Caco-2 (cell line): ENCODE data around the gene CLNK. TPM values are rescaled to one million over a fixed set of nuclear protein-coding genes. Genes with fewer than 3 reads are reported as not detected.

ENCODE experiments used
- BruUV-seq: library from RNA; stranded (reverse); fragments of 400-500 nt; replicated peaks from 2 replicates; lab custom pipeline; 2021; lab: Mats Ljungman, UMichigan
- CTCF ChIA-PET: fragments of 300-600 bp; sonication (Branson Sonifier 250); formaldehyde crosslinking; loops from one replicate; lab custom pipeline; 2022; ENCODE audit warnings: antibody characterized with exemption; lab: Charles Lee
- POLR2A ChIA-PET: fragments of 300-600 bp; sonication (Branson Sonifier 250); formaldehyde crosslinking; loops from one replicate; lab custom pipeline; 2022; ENCODE audit warnings: antibody characterized with exemption; lab: Charles Lee
- DNase-seq, 2 experiments: peaks; one replicate each; pipeline versions ENCODE4 v3.0.0 to v3.0.0-alpha.2; 2020 to 2022
- H3K27me3 ChIP-seq: replicated peaks from 2 replicates; pipeline ENCODE4 v1.6.0; 2011; ENCODE audit warnings: low read length; ENCODE audit not compliant: control insufficient read depth, insufficient read depth
- H3K36me3 ChIP-seq: 2 replicates; pipeline ENCODE4 v1.5.1; 2011; ENCODE audit warnings: low read length; ENCODE audit not compliant: control insufficient read depth, insufficient read depth
- H3K4me1 ChIP-seq: fragments of 250-450 bp; sonication (Bioruptor Pico); 2 replicates; pipeline ENCODE4 v1.5.1; 2020; ENCODE audit warnings: mild to moderate bottlenecking
- H3K4me3 ChIP-seq: 2 replicates; pipeline ENCODE4 v1.5.1; 2011; ENCODE audit warnings: low read depth, mild to moderate bottlenecking, control low read depth, low read length
- H3K9me3 ChIP-seq: fragments of 250-450 bp; sonication (Bioruptor Pico); 2 replicates; pipeline ENCODE4 v1.5.1; 2020; ENCODE audit warnings: mild to moderate bottlenecking, moderate library complexity
- H3K27ac Mint-ChIP-seq: one replicate; pipeline ENCODE4 v1.8.0; 2022; ENCODE audit warnings: mixed read lengths; ENCODE audit not compliant: unreplicated experiment
- H3K27me3 Mint-ChIP-seq: one replicate; pipeline ENCODE4 v1.8.0; 2022; ENCODE audit warnings: mixed read lengths; ENCODE audit not compliant: insufficient read depth, unreplicated experiment
- H3K36me3 Mint-ChIP-seq: one replicate; pipeline ENCODE4 v1.8.0; 2022; ENCODE audit warnings: mild to moderate bottlenecking, mixed read lengths; ENCODE audit not compliant: insufficient read depth, unreplicated experiment
- H3K4me1 Mint-ChIP-seq: one replicate; pipeline ENCODE4 v1.8.0; 2022; ENCODE audit warnings: low read depth, mixed read lengths; ENCODE audit not compliant: unreplicated experiment
- H3K4me3 Mint-ChIP-seq: one replicate; pipeline ENCODE4 v1.8.0; 2022; ENCODE audit warnings: mild to moderate bottlenecking, moderate library complexity, mixed read lengths; ENCODE audit not compliant: unreplicated experiment
- H3K9me3 Mint-ChIP-seq: one replicate; pipeline ENCODE4 v1.8.0; 2022; ENCODE audit warnings: mixed read lengths; ENCODE audit not compliant: unreplicated experiment
- intact Hi-C: fragments of 100-400 bp; cut with micrococcal nuclease; formaldehyde crosslinking; loops from one replicate; pipeline ENCODE4 v1.10.0; 2022; ENCODE audit not compliant: unreplicated experiment
- total RNA-seq: library from RNA; stranded (reverse); gene quantifications from 2 replicates; pipeline ENCODE4 v1.2.3, GENCODE V29; 2022
- TF ChIP-seq, protein P1 (sequence below), 2 experiments: fragments of 200-600 bp in 1 of 2; IDR thresholded peaks; 1 replicate in 1 of 2; 2 replicates in 1 of 2; pipeline versions ENCODE4 v1.5.1 to v1.8.0; 2011 to 2022; ENCODE audit warnings: antibody characterized with exemption in 1 of 2, control low read depth in 1 of 2, inconsistent platforms in 1 of 2, low read depth in 1 of 2, low read length in 1 of 2, mild to moderate bottlenecking in 1 of 2, moderate library complexity in 1 of 2; ENCODE audit not compliant: insufficient read depth in 1 of 2, severe bottlenecking in 1 of 2, unreplicated experiment in 1 of 2

The CLNK gene
- total RNA-seq, 1 experiment from 2014 or later, result not detected

DNA sequence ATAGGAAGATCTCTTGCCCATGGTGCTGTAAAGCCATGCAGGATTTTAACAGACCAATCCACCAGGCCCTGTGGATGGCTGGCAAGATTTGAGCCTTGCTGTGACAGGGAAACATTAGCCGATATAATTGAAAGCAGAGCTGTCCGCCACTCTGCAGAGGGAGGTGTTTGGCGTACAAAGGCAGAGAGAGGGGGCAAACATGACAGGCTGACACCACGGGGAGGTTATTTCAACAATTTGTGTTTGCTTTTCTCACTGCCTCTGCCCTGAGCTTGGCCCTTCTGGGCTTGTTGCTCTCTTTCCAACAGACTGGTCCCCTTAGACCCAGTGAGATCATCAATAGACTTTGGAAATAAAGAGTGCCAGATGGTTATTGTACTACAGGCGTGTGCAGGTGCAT is 59.4 kb downstream of the CLNK start:
- H3K27ac Mint-ChIP-seq, result peak overlapping the region; percentile 4

GRCh38 chr4:10623862-10624261 is 60.7 kb downstream of the CLNK start:
- Histone ChIP-seq H3K4me1 (peaks cover 29% of the 10 kb centered on the region), H3K36me3 (no peaks in the 10 kb centered on the region), H3K4me3 (no peak overlapping the region), H3K9me3 (no peaks in the 10 kb centered on the region), H3K27me3 (no peaks in the 10 kb centered on the region)
- Mint-ChIP-seq H3K4me1 (peaks cover 25% of the 10 kb centered on the region), H3K9me3 (peaks cover 20% of the 10 kb centered on the region), H3K4me3 (peak overlapping the region; percentile 20), H3K36me3 (no peaks in the 10 kb centered on the region), H3K27me3 (no peaks in the 10 kb centered on the region), H3K27ac (peak overlapping the region; percentile 36)
- CTCF ChIA-PET, result interaction anchor here (0.6 kb wide), 1 partner anchor 337 kb away, joined by 3 read pairs; no protein-coding TSS in a partner anchor
- POLR2A ChIA-PET, result no interaction called here
- intact Hi-C loops, result loop anchor here (2.0 to 5.0 kb wide), 3 partner anchors 33 to 208 kb away; no protein-coding TSS in a partner anchor
- TF ChIP-seq, protein P1, sequence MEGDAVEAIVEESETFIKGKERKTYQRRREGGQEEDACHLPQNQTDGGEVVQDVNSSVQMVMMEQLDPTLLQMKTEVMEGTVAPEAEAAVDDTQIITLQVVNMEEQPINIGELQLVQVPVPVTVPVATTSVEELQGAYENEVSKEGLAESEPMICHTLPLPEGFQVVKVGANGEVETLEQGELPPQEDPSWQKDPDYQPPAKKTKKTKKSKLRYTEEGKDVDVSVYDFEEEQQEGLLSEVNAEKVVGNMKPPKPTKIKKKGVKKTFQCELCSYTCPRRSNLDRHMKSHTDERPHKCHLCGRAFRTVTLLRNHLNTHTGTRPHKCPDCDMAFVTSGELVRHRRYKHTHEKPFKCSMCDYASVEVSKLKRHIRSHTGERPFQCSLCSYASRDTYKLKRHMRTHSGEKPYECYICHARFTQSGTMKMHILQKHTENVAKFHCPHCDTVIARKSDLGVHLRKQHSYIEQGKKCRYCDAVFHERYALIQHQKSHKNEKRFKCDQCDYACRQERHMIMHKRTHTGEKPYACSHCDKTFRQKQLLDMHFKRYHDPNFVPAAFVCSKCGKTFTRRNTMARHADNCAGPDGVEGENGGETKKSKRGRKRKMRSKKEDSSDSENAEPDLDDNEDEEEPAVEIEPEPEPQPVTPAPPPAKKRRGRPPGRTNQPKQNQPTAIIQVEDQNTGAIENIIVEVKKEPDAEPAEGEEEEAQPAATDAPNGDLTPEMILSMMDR (IDR thresholded peaks at IDR 0.05; ENCODE audit: insufficient read depth in 1 of 2, low read depth in 1 of 2, low read length in 1 of 2, severe bottlenecking in 1 of 2, unreplicated experiment in 1 of 2), result no peak
- no TSS peak for BruUV-seq
- DNase-seq, result peak; percentile 64

More for the DNA sequence above, 59.4 kb downstream of the CLNK start:
- ChIA-PET POLR2A (no interaction called here), CTCF (no interaction called here)
- TF ChIP-seq, protein P1 (IDR thresholded peaks at IDR 0.05; ENCODE audit: insufficient read depth in 1 of 2, low read depth in 1 of 2, low read length in 1 of 2, severe bottlenecking in 1 of 2, unreplicated experiment in 1 of 2), result no peak
- no TSS peak for BruUV-seq
- H3K36me3 ChIP-seq, result no peaks in the 10 kb centered on the region
- no peaks in the 10 kb centered on the region for H3K27me3 Mint-ChIP-seq
- H3K9me3 ChIP-seq, result no peaks in the 10 kb centered on the region
- H3K4me1 ChIP-seq, result peaks cover 29% of the 10 kb centered on the region
- H3K36me3 Mint-ChIP-seq, result no peaks in the 10 kb centered on the region
- H3K4me3 Mint-ChIP-seq, result no peak overlapping the region
- peak in 1 of 2 experiments; percentile 5 for DNase-seq
- intact Hi-C loops, result loop anchor here (2.0 kb wide), 1 partner anchor 48 kb away; no protein-coding TSS in a partner anchor
- H3K4me1 Mint-ChIP-seq, result peaks cover 18% of the 10 kb centered on the region
- H3K4me3 ChIP-seq, result no peak overlapping the region
- H3K9me3 Mint-ChIP-seq, result peaks cover 11% of the 10 kb centered on the region
- H3K27me3 ChIP-seq, result no peaks in the 10 kb centered on the region

DNA sequence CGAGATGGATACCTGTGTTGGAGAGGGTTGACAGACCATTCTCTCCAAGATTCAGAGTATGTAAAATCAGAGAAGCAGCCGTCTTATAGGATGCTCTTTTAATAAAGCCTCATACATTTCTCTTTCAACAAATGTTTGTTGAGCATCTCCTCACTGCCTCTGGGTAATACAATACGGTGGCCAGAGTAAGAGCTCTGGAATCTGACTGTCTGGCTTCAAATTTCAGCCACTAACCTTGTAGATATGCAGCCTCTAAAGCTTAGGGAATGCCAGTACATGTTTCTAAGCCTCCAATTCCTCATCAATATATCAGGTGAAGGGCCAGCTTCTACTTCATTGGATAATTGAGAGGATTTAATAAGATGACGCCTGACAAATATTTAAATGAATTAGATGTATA is 61.3 kb downstream of the CLNK start:
- no peaks in the 10 kb centered on the region for H3K27me3 ChIP-seq
- ChIA-PET POLR2A (no interaction called here), CTCF (no interaction called here)
- H3K36me3 ChIP-seq, result no peaks in the 10 kb centered on the region
- TF ChIP-seq, protein P1 (IDR thresholded peaks at IDR 0.05; ENCODE audit: insufficient read depth in 1 of 2, low read depth in 1 of 2, low read length in 1 of 2, severe bottlenecking in 1 of 2, unreplicated experiment in 1 of 2), result no peak
- peak overlapping the region; percentile 36 for H3K27ac Mint-ChIP-seq
- H3K9me3 ChIP-seq, result no peaks in the 10 kb centered on the region
- DNase-seq, result no peak
- peaks cover 20% of the 10 kb centered on the region for H3K9me3 Mint-ChIP-seq
- H3K4me3 ChIP-seq, result no peak overlapping the region
- no TSS peak for BruUV-seq
- no peaks in the 10 kb centered on the region for H3K36me3 Mint-ChIP-seq
- no peak overlapping the region for H3K4me3 Mint-ChIP-seq
- H3K4me1 ChIP-seq, result peaks cover 29% of the 10 kb centered on the region
- intact Hi-C loops, result loop anchor here (5.0 kb wide), 2 partner anchors 34 to 209 kb away; no protein-coding TSS in a partner anchor
- peaks cover 25% of the 10 kb centered on the region for H3K4me1 Mint-ChIP-seq
- H3K27me3 Mint-ChIP-seq, result no peaks in the 10 kb centered on the region
